Right lobe of liver (tissue), 6 donors: ENCODE measurements around the gene BABAM1. TPM values are rescaled to one million over a fixed set of nuclear protein-coding genes. Genes with fewer than 3 reads are reported as not detected.

Experiments
- ATAC-seq, 4 donors: fragments of 200-7000 bp; cut with Tn5 transposase; one replicate each; pipeline ENCODE4 v1.9.1; 2020; ENCODE audit warnings: mild to moderate bottlenecking in 4 of 4, moderate library complexity in 4 of 4
- DNase-seq, 3 donors: peaks; one replicate each; pipeline ENCODE4 v3.0.0-alpha.2; 2020
- H3K27ac ChIP-seq, 3 donors: fragments of 200-600 bp; one replicate each; pipeline ENCODE4 v1.8.0; 2022
- H3K27me3 ChIP-seq, 2 donors: fragments of 200-600 bp; one replicate each; pipeline ENCODE4 v1.8.0; 2022
- H3K36me3 ChIP-seq, 4 donors: fragments of 200-600 bp; sonication (generic) in 1 of 4; one replicate each; pipeline versions ENCODE4 v1.5.1 to v1.8.0; 2017 to 2022; ENCODE audit warnings: control low read depth in 1 of 4
- H3K4me1 ChIP-seq, 4 donors: fragments of 200-600 bp; sonication (generic) in 1 of 4; one replicate each; pipeline versions ENCODE4 v1.5.1 to v1.8.0; 2017 to 2022; ENCODE audit warnings: control low read depth in 1 of 4
- H3K4me3 ChIP-seq, 3 donors: fragments of 200-600 bp; one replicate each; pipeline ENCODE4 v1.8.0; 2022
- H3K9me3 ChIP-seq, 4 donors: fragments of 200-600 bp; sonication (generic) in 1 of 4; one replicate each; pipeline versions ENCODE4 v1.5.1 to v1.8.0; 2017 to 2022; ENCODE audit warnings: control low read depth in 1 of 4
- POLR2A ChIP-seq: fragments of 450-650 bp; IDR thresholded peaks from one replicate; pipeline ENCODE4 v1.6.1; 2017; ENCODE audit warnings: antibody characterized with exemption, mild to moderate bottlenecking
- WGBS: methylation state at CpG from one replicate; pipeline ENCODE4 v1.1.6; 2018; ENCODE audit warnings: low coverage, low lambda C conversion rate; ENCODE audit not compliant: insufficient coverage; ENCODE audit errors: missing lambda C conversion rate; 5-methylcytosine and 5-hydroxymethylcytosine counted together
- intact Hi-C, 2 donors: fragments of 100-400 bp; cut with DNase I; formaldehyde crosslinking; loops; one replicate each; pipeline versions ENCODE4 v1.11.2 to v1.14.1; 2022
- total RNA-seq, 6 experiments: library from RNA; depleted of rRNA in 2 of 6; stranded (reverse); fragments of >200 nt in 2 of 6; fragmentation: NEBNext Ultra II Directional in 3 of 6; extraction: Animal tissue kit (Norgen Biotek cat#: 25700) in 3 of 6; gene quantifications; one replicate each; pipeline versions ENCODE4 v1.1.0 to v1.2.4, GENCODE V29; 2016 to 2023
- TF ChIP-seq, protein P1 (sequence below), 4 donors: fragments of 200-600 bp in 3 of 4; fragments of 450-650 bp in 1 of 4; IDR thresholded peaks; one replicate each; pipeline versions ENCODE4 v1.5.1 to v1.8.0; 2016 to 2022; ENCODE audit warnings: antibody characterized with exemption in 4 of 4, mild to moderate bottlenecking in 2 of 4
- donor health status: DM: no; HTN: yes; CAD: no.
- donor health status: DM: no; HTN: no; CAD: no.
- donor health status: DM: no; HTN: no; CAD: no.
- donor health status: DM: no; HTN: yes; CAD: no.
- donor health status: DM: no; HTN: yes; CAD: no.

The BABAM1 gene
- total RNA-seq, 6 experiments from 2014 or later: 29.2 to 51.3 (median 37.9) TPM

DNA sequence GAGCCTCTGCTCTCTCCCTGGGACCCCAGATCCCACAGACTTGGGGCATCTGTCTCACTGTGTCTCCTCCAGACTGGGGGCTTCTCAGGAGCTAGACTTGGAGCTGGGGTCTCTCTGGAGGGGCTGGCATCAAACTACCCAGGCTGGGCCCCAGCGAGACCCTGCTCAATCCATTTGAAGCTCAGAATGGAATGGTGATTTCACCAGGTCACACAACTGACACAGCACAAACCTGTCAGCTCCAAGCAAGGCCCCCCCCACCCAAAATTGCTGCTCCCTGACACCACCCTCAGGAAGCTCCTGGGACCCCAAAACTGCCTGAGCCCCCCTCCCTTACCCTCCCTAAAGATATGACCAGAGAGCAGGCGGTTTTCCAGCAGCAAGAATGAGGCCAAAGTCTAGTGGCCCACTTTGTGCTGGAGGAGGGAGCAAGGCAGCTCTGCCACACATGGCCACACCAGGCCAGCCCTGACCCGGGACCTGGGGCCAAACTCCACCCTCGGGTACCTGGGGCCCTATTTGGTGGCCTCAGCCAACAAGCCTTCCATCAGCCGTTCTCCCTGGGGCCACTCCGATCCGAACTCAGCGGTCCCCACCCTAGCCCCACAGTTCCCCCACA lies 23.9 kb upstream of the BABAM1 start:
- peak overlapping the region; percentile 37 to 83 (median 81) for H3K27ac ChIP-seq
- intact Hi-C loops: no loop called here
- H3K4me3 ChIP-seq: peak overlapping the region; percentile 83 to 97 (median 96)
- peak; percentile 56 to 73 (median 60) for ATAC-seq
- no CpG with 5 or more reads among the region's 8 CpGs for WGBS
- DNase-seq: peak; percentile 84 to 96 (median 94)
- H3K36me3 ChIP-seq: peaks cover 0 to 1% (median 0%) of the 10 kb centered on the region in 4 donors
- TF ChIP-seq, protein P1, sequence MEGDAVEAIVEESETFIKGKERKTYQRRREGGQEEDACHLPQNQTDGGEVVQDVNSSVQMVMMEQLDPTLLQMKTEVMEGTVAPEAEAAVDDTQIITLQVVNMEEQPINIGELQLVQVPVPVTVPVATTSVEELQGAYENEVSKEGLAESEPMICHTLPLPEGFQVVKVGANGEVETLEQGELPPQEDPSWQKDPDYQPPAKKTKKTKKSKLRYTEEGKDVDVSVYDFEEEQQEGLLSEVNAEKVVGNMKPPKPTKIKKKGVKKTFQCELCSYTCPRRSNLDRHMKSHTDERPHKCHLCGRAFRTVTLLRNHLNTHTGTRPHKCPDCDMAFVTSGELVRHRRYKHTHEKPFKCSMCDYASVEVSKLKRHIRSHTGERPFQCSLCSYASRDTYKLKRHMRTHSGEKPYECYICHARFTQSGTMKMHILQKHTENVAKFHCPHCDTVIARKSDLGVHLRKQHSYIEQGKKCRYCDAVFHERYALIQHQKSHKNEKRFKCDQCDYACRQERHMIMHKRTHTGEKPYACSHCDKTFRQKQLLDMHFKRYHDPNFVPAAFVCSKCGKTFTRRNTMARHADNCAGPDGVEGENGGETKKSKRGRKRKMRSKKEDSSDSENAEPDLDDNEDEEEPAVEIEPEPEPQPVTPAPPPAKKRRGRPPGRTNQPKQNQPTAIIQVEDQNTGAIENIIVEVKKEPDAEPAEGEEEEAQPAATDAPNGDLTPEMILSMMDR (IDR thresholded peaks at IDR 0.05): no peak
- TF ChIP-seq POLR2A: no peak
- peaks cover 0 to 61% (median 26%) of the 10 kb centered on the region in 4 donors for H3K4me1 ChIP-seq
- H3K27me3 ChIP-seq: no peaks in the 10 kb centered on the region
- H3K9me3 ChIP-seq: no peaks in the 10 kb centered on the region

DNA sequence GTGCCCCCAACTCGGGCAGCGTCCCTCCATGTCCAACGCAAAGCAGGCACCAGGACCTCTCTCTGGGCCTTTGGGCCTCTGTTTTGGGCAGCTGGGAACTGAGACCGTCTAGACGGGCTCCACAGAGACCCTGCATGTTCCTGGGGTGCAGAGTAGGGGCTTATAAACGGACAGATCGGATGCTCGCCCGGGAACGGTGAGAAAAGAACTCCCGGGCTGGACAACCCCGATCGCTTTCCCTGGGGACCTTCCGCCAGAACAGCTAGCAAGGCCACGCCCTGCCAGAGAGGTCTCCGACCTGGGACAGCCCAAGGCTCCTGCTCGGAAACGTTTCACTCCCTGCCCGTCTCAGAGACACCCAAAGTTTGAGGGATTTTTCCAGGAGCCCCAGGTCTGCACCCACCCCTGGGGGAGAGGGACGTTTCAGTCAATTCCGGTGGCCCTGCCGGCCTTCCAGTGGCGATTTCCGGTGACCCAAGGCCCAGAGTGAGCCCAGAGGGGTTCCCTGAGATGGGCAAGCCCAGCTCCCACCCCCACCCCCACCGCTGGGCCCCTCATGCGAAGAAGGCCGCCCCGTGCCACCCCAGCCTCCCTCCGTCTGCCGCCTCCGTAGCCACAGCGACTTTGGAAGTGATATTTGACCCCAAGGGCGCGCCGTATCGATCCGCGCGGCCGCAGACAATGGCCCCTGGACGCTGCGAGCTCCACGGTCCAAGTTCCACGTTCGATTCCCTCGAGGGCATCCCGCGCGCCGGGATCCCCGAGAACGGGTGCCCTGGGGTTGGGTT lies 23.2 kb upstream of the BABAM1 start:
- Histone ChIP-seq H3K9me3 (no peaks in the 10 kb centered on the region), H3K27me3 (no peaks in the 10 kb centered on the region), H3K36me3 (no peaks in the 10 kb centered on the region), H3K4me3 (peak overlapping the region; percentile 83 to 97 (median 96)), H3K4me1 (peaks cover 0 to 57% (median 25%) of the 10 kb centered on the region in 4 donors), H3K27ac (peak overlapping the region; percentile 37 to 83 (median 81))
- WGBS: 3% methylated on average over 24 of the region's 52 CpGs
- TF ChIP-seq POLR2A: no peak
- TF ChIP-seq, protein P1 (IDR thresholded peaks at IDR 0.05): no peak
- peak; percentile 28 to 54 (median 38) for ATAC-seq
- intact Hi-C loops: no loop called here
- peak; percentile 70 to 87 (median 85) for DNase-seq

DNA sequence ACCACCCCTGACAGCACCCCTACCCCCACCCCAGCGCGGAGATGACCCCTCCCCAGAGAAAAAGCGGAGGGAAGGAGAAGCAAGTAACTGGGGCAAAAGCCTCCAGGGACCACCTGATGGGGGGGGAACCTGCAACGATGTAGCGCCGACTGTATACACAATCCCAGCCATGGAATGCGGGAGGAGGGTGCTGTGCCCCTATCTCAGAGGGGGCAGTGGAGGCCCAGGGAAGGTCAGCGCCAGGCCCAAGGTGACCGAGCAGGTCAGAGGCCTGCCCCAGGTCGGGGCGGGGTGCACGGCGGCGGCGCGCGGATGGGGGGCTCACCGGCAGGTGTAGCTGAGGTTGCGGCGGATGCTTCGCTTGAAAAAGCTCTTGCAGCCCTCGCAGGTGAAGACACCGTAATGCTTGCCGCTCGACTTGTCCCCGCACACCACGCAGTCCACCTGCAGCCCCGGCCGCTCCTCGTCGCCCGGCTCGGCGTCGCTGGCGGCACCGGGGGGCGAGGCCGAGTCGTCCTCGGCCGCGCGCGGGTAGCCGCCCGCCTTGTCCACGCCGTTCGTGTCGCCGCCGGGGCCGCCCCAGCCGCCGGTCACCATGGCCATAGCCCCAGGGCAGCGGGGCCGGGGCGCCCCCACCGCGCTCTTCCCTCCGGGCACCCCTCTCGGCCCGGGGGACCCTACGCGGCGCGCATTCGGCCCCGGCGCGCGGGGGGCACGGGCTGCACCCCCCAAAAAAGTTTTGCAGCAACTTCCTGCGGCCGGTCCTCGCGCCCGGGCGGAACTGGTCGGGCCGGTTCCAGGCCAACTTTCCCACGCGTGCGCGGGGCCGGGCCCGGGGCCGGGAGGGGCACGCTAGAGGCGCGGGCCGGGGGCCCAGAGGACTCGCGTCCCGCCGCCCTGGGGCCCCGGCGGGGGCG lies 22.4 kb upstream of the BABAM1 start:
- Histone ChIP-seq H3K4me3 (peak overlapping the region; percentile 83 to 97 (median 96)), H3K27me3 (no peaks in the 10 kb centered on the region), H3K27ac (peak overlapping the region; percentile 37 to 83 (median 81)), H3K4me1 (peaks cover 0 to 48% (median 22%) of the 10 kb centered on the region in 4 donors), H3K9me3 (no peaks in the 10 kb centered on the region), H3K36me3 (no peaks in the 10 kb centered on the region)
- WGBS: 0% methylated on average over 2 of the region's 100 CpGs
- ATAC-seq: no peak
- TF ChIP-seq, protein P1 (IDR thresholded peaks at IDR 0.05): no peak
- TF ChIP-seq POLR2A: no peak
- DNase-seq: peak in 2 of 3 donors; percentile 42 to 66
- intact Hi-C loops: no loop called here

GRCh38 chr19:17245535-17245984 lies 21.7 kb upstream of the BABAM1 start, which contains the start of gene NR2F6:
Gene NR2F6, minus strand, starts transcription at chr19:17245919. Its CDS starts 699 bp downstream, at chr19:17245220.
- no peaks in the 10 kb centered on the region for H3K36me3 ChIP-seq
- DNase-seq (no peak), ATAC-seq (no peak)
- peak within 1 kb of the TSS; percentile 49 to 83 (median 81) for H3K27ac ChIP-seq
- intact Hi-C loops: no loop called here
- H3K27me3 ChIP-seq: no peaks in the 10 kb centered on the region
- peak within 1 kb of the TSS; percentile 83 to 97 (median 96) for H3K4me3 ChIP-seq
- H3K9me3 ChIP-seq: no peaks in the 10 kb centered on the region
- peak; percentile 55 for TF ChIP-seq POLR2A
- TF ChIP-seq, protein P1 (IDR thresholded peaks at IDR 0.05): no peak
- WGBS: no CpG with 5 or more reads among the region's 72 CpGs
- H3K4me1 ChIP-seq: peaks cover 0 to 41% (median 19%) of the 10 kb centered on the region in 4 donors
